Measurements from ENCODE around the gene ASTN2. TPM values are rescaled to one million over a fixed set of nuclear protein-coding genes. Genes with fewer than 3 reads are reported as not detected.

The ASTN2 gene
- polyA plus RNA-seq, 1 donor: 4.5 TPM

DNA sequence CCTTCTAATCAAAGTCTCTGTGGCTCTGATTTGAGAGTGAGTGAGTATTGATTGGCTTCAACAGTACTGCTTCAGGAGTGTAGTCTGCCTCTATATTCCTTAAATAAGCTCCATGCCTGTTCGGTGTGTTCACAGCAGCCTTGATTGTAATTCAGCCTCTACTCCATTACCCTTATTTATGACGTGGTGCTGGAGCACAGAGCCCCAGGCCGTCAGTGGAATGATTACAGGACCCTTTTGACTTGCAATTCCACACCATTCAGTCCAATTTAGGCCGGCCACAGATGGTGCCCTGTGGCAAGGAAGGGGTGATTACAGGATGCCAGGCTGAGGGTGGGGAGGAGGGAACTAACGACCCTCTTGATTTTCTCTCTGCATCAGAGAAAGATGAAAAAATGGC is 110.3 kb downstream of the ASTN2 start:
- no peak for DNase-seq (ENCODE audit: low read depth)

- no peak for DNase-seq (ENCODE audit: low read depth)
These were observed 111.1 kb downstream of the ASTN2 start for GRCh38 chr9:117303643-117304230.

- no peak for DNase-seq (ENCODE audit: low read depth)
These were observed 112.4 kb downstream of the ASTN2 start for GRCh38 chr9:117302487-117302886.

DNA sequence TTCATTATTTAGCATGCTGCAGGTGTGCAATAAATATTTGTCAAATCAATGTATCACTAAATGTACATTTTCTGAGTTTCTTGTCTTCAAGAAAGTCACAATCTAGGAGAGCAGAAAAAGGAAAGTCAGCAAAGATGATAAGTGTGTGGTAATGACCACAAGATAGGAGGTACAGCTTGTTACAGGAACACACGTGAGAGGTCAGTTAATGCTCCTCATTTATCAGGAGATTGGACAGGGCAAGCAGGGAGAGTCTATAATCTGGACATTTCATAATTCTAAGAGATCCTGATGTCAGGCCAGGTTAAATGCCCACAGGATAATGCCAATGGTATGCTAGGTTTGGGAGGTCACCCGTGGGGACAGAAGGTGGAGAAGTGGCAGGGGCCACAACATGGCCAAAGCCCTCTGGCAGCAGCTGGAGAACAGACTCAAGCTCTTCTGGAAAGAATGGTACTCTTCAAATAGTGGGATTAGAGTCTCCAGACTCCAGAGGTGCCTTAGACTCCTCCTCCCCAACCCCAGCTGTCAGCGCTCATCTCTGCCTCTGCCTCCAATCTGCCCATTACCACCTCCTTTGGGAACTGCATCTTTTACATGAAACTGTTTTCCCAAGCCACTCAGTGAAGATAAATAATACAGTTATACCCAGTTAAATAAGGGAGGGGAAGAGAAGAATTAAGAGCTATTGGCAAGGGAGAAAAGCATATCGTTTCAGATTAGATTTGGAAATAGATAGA is 114.3 kb downstream of the ASTN2 start:
- DNase-seq (ENCODE audit: low read depth): no peak

GRCh38 chr9:117296453-117296852 is 118.4 kb downstream of the ASTN2 start:
- no peak for DNase-seq (ENCODE audit: low read depth)

- peak; percentile 88 for DNase-seq (ENCODE audit: low read depth)
These were observed 121.4 kb downstream of the ASTN2 start for GRCh38 chr9:117293206-117294114.

- peak; percentile 85 for DNase-seq (ENCODE audit: low read depth)
These were observed 123.8 kb downstream of the ASTN2 start for GRCh38 chr9:117290856-117291622.

GRCh38 chr9:117290306-117290840 is 124.5 kb downstream of the ASTN2 start:
- peak; percentile 43 for DNase-seq (ENCODE audit: low read depth)

DNA sequence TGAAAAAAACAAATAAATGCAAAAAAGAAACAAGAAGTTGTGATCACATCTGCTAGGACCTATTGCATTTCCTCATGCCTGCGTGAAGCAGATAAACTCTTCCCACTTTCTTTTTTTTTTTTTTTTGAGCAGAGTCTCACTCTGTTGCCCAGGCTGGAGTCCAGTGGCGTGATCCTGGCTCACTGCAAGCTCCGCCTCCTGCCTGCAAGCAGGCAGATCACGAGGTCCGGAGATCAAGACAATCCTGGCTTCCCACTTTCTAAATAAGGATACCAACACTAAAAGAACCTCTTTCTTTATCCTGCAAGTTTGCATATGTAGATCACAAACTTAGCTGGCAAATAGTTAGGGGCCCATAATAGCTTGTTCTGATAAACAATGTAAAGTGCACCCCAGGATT is 128.6 kb downstream of the ASTN2 start:
- no peak for DNase-seq (ENCODE audit: low read depth)

DNA sequence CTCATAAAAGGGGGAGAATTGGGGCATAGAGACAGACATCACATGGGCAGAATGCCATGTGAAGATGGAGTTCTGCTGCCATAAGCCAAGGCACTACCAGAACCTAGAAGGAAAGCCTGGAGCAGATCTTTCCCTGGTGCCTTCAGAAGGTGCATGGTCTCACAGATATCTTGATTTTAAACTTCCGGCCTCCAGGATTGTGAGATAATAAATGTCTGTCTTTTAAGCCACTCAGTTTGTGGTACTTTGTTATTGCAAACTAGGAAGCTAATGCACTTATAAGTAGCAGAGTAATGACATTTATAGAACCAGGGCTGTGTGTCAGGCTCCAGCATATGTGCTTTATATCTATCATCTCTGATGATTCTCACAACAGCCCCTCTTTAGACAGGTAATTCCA is 130.4 kb downstream of the ASTN2 start:
- no peak for DNase-seq (ENCODE audit: low read depth)

- no peak for DNase-seq (ENCODE audit: low read depth)
These were observed 132.3 kb downstream of the ASTN2 start for GRCh38 chr9:117282541-117282940.

DNA sequence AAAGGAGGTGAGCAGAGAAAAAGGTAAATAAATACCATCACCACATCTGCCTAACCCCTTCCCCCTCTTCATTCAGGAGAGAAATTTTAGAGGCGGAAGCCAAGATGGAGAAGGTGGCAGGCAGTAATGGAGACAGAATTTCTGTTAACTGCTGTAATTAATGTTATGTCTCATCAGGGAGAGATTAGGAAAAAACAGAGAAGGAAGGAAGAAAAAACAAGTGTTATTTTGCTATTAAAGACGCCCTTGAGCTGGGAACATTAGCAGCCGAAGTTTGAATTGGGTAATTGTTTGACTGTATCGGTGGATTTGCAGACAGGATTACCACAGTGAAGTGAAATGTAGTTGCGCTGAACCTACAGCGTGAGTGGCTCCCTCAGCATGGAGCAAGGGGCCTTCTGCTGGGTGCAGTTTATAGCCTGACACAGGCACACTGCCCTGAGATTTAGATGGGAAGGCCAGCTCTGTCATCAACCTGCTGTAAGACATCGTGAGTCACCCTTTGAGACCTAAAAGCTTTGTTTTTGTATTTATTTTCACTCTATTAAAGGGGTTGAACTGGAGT is 136.3 kb downstream of the ASTN2 start:
- DNase-seq (ENCODE audit: low read depth): no peak

GRCh38 chr9:117278020-117278419 is 136.8 kb downstream of the ASTN2 start:
- DNase-seq (ENCODE audit: low read depth): no peak

- no peak for DNase-seq (ENCODE audit: low read depth)
These were observed 138.4 kb downstream of the ASTN2 start for GRCh38 chr9:117276444-117276843.

DNA sequence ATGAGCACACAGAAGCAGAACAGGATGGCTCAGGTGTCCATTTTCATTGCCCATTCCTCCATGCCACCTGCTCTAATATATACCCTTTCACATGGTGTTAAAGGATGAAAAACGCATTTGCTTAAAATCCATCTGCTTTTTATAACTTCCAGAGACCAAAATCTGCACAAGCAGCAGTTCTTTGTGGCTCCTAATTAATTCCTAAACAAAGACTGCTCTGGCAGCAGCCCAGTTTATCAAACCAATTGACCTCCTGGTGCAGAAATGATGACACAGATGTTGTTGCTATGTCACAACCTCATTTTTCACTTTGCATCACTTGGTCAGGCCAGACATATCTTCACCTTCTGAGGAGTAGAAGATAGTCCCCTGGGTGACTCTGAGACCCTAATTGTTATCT is 141.2 kb downstream of the ASTN2 start:
- DNase-seq (ENCODE audit: low read depth): no peak

- no peak for DNase-seq (ENCODE audit: low read depth)
These were observed 145.9 kb downstream of the ASTN2 start for GRCh38 chr9:117268847-117269446.

GRCh38 chr9:117266855-117267497 is 147.9 kb downstream of the ASTN2 start:
- DNase-seq (ENCODE audit: low read depth): no peak

DNA sequence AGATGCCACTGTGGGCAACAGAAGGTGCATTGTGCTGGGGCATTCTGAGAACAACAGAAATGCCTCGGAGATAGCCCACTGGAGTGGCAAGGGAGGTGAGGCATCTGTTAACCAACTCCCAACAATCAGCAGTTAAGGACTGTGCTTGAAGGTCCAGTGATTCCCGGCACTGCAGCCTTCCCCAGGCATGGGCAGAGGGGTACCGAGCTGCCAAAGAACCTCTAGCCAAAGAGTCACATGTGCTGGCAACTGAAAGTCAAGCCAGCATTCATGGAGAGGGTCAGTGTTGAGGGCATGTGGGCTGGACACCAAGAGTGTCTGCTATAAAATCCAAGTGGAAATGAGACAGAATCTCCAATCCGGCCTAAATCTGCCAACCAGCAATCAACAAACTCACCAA is 149.6 kb downstream of the ASTN2 start:
- DNase-seq (ENCODE audit: low read depth): no peak

- no peak for DNase-seq (ENCODE audit: low read depth)
These were observed 156.5 kb downstream of the ASTN2 start for GRCh38 chr9:117258184-117258866.

- DNase-seq (ENCODE audit: low read depth): no peak
These were observed 161.6 kb downstream of the ASTN2 start for GRCh38 chr9:117253261-117253660.

Measured in forelimb muscle (tissue), 1 donor.